GM19468 (cell line): Measurements from ENCODE around the gene HDAC10.

ENCODE experiments used
- ATAC-seq: cut with Tn5 transposase; IDR thresholded peaks from one replicate; pipeline ENCODE4 v1.9.1; 2021; ENCODE audit warnings: mild to moderate bottlenecking, moderate library complexity, moderate number of reproducible peaks; ENCODE audit not compliant: unreplicated experiment; ENCODE audit errors: extremely low read depth

HDAC10 gene

DNA sequence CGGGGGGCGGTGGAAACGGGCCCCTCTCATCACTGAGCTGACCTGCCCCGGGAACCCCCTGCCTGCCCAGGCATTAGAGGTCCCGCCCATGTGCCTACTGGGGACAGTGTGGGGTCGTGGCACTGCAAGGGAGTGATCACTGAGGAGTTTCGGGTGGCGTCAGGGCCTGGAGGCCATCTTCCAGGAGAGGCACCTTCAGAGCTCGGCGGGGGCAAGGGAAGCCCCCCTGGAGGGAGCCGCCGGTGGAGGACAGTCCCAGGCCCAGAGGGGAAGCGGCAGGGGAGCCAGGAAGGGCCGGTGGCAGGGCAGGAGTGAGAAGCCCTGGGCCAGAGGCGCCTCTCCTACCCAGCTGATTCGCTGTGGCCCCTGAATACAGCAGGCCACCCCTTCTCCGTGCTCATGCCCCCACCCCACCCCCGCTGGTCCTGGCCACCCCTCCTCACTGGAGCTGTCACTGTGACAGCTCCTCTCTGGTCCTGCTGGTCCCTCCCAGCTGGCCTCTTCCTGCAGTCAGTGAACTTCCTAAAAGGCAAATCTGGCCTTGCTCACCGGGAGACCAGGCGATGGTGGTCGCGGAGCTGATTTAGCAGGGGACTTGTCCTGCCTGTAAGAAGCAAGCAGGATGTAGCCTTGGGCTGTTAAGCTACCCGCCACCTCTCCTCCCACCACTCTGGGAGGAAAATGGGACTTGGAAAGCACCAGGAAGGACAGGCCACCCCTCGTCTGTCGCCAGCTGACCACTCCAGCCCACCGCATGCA, 21.2 kb upstream of the HDAC10 start:
- ATAC-seq, result no peak

DNA sequence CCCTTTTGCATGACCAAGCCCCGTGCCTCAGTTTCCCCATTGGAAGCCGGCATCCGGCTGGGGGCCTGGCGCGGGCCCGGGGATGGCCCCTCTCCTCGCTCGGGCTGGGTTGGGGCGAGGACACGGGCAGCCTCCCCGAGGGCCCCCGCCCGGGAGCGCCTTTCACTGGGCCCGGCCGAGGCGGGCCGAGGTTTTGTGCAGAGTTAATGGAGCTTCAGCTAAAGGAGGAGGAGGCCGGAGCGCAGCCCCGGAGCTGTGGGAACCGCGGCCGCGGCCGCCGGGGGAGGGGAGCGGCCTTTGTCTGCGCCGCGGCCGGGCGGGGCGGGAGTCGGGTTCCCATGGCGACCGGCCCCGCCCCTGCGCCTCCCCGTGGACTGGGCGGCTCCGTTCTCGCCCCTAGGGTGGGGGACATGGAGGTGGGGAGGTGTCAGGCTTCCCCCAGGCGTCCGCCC, 20.5 kb upstream of the HDAC10 start:
- ATAC-seq, result no peak

DNA sequence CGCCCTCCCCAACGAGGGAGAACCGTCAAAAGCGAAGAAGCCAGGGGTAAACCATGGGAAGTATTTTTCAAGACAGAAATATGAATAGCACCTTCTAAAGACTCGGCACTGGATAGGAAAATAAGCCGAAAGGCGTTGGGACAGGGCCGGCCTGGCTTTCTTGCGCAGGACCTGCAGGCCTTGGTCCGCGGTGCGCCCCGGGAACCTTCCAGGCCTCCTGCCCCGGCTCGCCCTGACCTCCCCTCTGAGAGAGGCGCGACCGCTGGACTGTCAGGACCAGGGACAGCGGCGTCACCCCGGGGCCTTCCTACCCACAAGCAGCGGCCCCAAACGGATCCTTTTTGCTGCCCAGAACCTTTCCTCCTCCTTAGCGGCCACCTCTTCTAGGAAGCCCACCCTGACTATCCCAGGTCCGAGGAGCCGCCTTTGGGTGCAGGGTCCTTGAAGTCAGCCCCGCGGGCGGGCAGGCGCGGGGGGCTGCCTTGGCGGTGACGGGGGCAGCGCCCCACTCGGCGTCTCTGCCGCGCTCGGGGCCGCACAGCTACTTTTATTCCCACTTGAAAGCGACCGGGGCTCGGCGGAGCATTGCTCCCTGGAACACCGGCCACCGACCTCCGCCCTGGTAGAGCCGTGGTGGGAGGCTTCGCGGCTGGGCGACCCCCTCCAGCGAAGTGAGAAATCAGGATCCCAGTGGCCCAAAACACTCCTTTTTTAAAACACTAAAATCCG, 19.8 kb upstream of the HDAC10 start:
- ATAC-seq, result no peak

DNA sequence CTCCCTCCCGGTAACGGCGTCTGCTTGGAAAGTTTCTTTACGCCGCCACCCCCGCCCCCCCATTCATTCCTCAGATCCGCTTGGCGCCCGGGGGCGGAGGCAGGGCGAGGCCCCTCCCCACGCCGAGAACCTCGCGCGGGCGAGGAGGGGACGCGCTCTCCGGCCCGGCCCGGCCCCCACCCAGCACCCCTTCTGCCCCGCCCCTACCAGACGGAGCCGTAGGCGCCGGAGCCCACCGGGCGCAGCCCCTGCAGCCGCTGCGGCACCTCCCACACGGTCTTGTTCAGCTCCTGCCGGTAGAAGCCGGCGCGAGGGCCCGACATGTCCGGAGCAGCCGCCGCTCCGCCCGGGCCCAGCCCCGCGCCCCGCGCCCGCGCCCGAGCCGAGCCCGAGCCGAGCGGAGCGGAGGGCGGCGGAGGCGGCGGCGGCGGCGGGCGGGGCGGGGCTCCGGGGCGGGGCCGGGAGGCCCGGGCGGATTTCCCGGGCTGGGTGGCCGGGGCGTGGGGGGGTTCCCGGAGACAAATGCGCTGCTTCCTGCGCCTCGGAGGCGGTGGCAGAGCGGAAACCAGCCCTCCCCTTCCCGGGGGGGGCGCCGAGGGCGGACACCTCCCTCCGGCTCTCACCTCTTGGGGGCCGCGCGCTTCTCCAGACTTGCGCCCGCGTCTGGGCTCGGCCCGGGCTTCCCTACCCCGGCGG, 19.1 kb upstream of the HDAC10 start, which contains the start of gene MAPK11:
Gene MAPK11, minus strand, starts transcription at position 411 of the 696 bp plus-strand sequence. Its CDS starts 88 bp downstream, at position 323.
- no peak for ATAC-seq

DNA sequence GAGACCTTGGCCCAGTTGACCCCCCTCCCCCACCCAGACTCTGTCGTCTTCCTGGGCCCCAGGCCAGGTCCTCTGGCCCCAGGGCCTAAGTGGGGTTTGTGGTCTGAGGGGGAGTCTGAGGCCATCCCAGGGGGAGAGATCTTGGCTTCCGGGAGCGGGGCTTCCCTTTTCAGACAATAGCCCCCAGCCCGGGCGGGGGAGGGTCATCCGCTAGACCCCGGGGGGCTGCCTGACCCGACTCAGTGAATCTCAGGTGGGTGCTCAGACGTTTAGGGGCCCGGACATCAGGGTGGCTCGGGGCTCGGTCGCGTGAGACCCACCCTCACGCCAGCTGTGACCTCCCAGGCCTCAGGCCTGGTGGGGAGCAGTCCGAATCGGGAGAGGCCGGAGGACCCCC, 18.5 kb upstream of the HDAC10 start:
- no peak for ATAC-seq

DNA sequence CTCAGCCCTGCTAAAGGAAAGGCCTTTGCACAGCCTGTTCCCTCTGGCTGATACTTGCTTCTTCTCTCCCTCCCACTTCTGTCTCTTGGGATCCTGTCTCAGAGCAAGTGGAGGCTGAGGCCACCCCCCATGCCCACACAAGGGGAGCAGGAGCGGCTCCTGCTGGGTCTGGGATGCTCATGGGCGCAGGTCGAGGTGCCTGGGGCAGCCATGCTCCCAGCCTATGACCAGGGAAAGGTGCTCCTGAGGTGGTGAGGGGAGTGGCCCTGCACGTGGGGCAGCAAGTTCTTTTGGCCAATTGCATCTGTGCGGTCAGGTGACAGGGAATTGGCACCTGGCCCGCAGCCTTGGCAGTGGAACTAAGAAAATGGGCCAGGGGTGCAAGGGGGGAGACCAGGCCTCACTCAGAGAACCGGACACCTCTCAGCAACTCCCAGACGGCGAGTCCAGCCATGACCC, 17.6 kb upstream of the HDAC10 start:
- no peak for ATAC-seq

DNA sequence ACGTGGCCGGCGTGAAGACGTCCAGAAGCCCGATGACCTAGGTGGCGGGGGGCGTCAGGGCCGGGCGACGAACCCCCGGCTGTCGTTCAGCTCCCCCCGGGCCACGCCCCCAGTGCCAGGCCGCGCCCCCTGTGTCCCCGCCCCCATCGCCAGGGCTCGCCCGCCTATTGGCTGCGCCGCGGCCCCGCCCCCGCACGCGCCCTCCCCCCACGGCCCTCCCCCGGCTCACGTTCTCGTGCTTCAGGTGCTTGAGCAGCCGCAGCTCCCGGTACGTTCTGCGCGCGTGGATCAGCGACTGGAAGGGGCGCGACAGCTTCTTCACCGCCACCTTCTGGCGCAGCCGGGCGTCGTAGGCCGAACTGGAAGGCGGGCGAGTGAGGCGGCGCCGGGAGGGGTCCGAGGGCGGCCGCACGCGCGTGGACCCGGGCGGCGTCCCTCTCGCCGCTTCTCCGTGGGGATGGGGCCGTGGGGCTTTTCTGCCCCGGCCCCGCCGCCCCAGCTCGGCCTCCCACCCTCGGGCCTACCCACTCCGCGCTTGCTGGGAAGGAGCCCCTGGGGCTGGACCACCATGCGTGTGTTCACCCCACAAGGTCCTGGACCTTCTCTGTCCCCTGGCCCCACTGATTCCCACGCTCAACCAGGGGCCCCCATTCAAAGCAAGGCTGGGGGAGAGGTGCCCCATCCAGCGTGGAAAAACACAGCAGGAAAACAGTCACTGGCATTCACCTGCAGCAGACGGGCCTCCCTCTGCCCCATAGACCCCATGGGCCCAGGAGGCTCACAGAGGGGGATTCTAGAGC, 16.7 kb upstream of the HDAC10 start:
- ATAC-seq, result no peak

DNA sequence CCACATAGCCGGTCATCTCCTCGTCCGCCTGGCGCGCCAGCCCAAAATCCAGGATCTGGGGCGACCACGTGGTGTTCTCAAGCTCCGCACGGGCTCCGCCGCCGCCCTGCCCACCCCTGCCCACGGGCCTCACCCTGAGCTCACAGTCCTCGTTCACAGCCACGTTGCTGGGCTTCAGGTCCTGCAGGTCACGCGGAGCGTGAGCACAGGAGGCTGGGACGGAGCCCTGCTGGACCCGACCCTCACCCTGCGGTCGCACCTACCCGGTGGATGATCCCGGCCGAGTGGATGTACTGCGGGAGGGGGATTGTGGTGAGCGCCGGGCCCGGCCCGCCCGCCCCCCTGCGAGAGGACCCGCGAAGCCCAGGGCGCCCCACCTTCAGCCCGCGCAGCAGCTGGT, 15.9 kb upstream of the HDAC10 start:
- ATAC-seq, result no peak

DNA sequence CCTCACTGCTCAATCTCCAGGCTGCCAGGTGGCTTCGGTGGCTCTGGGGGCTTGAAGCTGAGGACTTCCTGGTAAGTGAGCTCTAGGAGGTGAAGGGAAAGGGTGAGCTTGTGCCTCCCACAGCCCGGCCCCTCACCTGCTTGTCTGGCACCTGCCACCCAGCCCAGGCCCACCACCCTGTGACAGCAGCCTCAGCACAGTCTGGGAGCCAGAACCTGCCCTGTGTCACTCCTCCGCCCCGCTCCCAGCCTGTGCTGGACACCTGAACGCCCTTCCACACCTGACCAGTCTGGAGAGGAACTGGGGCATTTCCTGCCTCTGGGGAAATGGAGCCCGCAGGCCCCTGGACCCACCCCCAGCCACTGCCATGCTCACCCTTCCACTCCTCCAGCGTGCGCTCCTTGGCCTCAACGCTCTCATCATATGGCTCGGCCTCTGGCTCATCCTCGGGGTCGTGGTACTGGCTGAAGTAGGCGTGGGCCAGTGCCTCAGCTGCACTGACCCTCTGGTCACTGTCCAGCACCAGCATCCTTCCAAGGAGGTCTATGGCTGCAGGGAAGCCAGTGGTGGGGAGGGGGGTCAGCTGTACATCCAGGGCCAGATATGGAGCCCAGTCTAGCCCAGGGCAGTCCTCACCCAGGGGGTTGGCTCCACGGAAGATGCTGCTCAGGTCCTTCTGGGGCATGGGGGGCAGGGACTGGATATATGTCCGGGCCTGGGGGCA, 14.0 kb upstream of the HDAC10 start:
- ATAC-seq, result no peak

DNA sequence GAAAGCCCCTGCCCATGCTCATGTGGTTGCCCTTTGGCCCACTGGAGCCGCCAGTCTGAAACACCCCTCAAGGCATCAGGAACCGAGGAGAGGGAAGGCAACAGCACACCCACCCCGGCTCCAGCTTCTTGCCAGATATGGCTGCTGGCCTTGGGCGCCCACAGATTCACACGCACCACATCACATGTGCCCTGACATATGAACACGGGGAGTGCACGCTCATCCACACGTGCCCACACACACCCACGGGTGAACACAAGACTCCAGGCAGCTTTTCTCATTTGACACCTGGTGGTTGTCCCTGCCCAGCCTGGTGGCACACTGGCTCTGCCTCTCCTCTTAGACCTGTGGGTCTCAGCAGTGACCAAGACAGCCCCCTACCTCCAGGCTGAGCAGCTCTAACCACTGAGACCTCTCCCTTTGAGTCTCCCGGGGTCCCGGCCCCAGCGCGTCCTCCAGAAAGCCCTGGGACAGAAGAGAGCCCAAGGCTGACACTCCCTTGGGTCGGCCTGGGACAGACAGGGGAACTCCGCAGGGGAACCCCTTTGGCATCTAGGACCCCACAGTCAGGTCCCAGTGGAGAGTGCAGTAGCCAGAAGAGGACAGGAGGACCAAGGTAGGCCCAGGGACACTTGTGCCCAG, 13.2 kb upstream of the HDAC10 start:
- ATAC-seq, result no peak

DNA sequence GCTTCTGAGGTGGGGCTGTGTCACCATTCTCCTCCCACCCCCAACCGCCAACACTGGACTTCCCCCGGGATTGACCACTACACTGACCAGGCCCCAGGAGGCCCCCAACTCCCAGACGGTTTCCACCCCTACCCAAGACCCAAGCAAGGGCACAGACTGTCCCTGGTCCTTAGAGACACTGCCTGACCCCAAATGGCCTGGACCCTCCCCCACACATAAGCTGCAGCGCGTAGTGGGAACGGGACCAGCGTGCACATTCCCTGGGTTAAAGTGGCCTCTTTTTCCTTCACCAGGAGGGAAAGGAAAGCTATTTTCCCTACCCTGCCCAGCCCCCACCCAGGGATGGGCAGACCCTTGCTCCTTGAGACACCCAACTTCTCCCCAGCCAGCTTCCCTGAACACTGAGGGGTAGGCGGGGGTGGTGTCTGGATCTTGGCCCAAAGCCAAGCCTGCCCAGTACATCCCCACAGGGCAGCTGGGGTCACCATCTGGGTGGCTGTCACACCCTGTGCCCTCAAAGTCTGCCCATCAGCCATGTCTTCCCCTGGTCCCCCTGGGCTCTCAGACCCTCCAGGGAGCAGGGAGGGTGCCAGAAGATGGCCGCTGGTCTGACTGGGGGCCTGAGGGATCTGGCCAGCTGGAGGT, 12.0 kb upstream of the HDAC10 start:
- no peak for ATAC-seq

DNA sequence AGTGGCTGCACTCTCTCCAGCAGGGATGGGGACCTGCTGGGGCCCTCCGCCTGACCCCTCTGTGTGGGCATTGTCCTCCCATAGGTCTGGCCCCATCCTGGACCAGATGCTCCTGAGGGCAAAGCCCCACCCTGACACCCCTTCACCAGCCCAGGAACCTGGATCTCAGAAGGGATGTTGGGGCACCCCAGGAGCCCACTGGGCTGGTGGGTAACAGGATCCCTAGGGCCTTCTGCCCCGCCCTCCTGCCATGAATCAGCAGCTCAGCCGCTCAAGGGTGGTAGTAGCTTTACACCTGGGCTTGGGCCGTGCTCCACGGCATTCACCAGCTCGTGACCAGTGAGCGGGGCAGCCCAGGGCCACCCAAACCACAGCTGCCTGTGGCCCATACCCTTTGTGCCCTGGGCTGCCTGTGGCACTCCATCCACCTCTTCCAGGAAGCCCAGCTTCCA, 11.4 kb upstream of the HDAC10 start:
- no peak for ATAC-seq

DNA sequence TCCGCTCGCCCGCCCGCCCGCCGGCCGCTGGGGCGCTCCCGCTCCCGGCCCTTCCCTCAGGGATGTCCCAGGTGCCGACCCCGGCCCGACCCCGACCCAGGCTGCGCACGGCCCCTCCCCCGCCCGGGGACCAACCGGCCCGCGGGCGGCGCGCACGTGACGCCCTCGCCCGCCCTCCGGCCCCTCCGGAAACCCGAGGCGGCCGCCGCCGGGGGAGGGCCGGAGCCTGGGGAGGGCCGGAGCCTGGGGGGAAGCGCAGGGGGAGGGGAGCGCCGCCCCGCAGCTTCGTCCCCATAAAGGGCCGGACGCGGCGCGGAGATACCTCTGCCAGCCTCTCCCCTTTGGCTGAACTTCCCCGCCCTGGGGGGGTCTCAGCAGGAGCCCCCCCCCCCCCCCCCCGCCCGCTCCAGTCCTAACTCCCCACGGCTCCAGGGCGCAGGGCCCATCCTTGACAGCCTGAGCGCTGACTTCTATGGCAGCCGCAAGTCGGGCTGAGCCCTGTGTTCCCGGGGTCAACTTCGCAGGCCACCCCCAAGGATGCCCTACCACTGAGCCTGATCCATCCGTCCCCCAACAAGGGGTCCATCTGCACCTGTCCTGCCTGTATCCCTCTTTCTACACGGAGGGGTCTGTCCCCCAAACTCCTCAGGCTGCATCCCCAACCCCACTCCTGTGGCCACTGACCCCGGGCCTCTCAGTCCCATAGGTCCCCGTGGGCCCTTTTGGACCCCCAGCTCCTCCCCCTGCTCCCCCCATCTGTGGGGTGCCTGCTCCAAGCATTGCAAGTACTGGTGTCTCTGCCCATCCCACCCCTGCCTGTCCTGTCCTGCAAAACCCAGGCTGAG, 10.8 kb upstream of the HDAC10 start, which contains the start of gene MAPK12:
Gene MAPK12, minus strand, starts transcription at position 69 of the 845 bp plus-strand sequence. CDS start 174 bp downstream, outside the sequence.
- ATAC-seq, result no peak

DNA sequence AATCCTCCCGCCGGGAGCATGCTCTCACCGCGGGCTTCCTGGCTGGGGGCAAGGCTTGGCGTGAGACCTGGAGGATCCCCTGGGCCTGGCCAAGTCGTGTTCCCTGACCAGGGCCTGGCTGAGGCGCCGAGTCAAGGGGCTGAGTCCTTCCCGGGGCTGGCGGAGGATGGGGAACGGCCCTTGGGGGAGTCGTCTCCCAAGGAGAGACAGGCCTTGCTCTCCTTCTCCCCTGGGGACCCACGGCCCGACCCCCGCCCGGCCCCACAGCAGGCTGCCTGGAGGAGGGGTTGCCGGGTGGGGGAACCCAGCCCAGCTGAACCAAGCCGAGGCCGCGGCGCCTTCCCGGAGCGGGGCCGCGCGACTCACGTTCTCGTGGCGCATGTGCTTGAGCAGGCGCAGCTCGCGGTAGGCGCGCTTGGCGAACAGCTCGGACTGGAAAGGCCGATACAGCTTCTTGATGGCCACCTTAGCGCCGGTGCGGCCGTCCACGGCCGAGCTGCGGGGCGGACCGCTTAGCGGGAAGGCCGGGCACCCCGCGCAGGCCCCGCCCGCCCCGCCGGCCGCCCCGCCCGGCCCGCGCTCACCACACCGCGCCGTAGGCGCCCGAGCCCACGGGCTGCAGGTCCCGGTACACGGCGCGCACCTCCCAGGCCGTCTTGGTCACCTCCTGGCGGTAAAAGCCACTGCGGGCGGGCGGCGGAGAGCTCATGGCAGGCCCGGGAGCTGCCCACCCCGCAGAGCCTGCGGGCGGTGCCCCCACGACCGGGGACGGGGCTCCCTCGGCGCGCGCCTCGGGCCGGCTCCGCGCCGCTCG, 9.9 kb upstream of the HDAC10 start:
- no peak for ATAC-seq

DNA sequence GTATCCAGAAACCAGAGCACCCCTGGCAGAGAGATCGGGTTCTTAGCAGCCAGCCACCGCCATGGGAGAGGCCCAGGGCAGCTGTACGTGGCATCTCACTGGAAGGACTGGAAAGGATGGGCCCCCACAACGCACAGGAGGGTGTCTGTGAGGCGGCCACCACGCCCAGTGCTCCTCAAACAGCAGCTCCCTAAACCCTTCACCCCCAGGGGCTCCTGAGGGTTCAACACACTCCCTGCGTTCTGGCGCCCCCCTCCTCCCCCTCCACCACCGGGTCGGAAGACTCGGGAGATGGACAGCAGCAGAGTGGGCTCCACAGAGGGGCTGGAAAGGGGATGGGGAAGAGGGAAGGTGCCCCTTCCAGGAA, 9.4 kb upstream of the HDAC10 start:
- no peak for ATAC-seq

DNA sequence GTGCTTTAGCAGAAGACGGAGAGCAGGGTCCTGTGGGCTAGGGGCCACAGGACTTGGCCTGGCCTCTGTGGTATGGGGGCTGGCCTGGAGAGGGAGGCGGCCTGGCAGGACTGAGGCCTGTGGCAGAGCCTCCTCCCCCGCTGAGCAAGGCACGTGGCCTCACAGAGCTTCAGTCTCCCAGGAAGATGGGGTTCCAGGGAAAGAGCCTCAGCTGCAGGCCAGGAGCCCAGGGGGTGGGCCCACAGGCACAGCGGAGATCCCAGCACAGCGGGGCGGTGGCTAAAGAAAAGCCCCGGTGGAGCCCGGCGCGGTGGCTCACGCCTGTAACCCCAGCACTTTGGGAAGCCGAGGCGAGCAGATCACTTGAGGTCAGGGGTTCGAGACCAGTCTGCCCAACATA, 8.2 kb upstream of the HDAC10 start:
- ATAC-seq, result no peak
